Measurements from ENCODE around the gene IL37. TPM values are rescaled to one million over a fixed set of nuclear protein-coding genes. Genes with fewer than 3 reads are reported as not detected.

The IL37 gene
- total RNA-seq, 4 donors from 2014 or later, result 1.3 TPM; not detected in 3

- intact Hi-C loops (cut with DNase I), result loop anchor here (5.0 to 10.0 kb wide), 2 partner anchors 194 to 336 kb away; no protein-coding TSS in a partner anchor
- H3K9me3 ChIP-seq, result peaks cover 0 to 10% (median 0%) of the 10 kb centered on the region in 3 donors
- H3K27ac ChIP-seq, result no peak overlapping the region
- 60 to 64% methylated on average over 2 to 3 of the region's 3 CpGs for WGBS, 2 donors
- H3K36me3 ChIP-seq, result no peaks in the 10 kb centered on the region
- no peak for DNase-seq
- TF ChIP-seq, protein P1, sequence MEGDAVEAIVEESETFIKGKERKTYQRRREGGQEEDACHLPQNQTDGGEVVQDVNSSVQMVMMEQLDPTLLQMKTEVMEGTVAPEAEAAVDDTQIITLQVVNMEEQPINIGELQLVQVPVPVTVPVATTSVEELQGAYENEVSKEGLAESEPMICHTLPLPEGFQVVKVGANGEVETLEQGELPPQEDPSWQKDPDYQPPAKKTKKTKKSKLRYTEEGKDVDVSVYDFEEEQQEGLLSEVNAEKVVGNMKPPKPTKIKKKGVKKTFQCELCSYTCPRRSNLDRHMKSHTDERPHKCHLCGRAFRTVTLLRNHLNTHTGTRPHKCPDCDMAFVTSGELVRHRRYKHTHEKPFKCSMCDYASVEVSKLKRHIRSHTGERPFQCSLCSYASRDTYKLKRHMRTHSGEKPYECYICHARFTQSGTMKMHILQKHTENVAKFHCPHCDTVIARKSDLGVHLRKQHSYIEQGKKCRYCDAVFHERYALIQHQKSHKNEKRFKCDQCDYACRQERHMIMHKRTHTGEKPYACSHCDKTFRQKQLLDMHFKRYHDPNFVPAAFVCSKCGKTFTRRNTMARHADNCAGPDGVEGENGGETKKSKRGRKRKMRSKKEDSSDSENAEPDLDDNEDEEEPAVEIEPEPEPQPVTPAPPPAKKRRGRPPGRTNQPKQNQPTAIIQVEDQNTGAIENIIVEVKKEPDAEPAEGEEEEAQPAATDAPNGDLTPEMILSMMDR (IDR thresholded peaks at IDR 0.05), result no peak
- TF ChIP-seq POLR2A (IDR thresholded peaks at IDR 0.05), result no peak
- no peak overlapping the region for H3K4me3 ChIP-seq
- H3K27me3 ChIP-seq, result no peaks in the 10 kb centered on the region
- no peaks in the 10 kb centered on the region for H3K4me1 ChIP-seq
Observed at GRCh38 chr2:112940859-112941625, 30.1 kb downstream of the IL37 start.

GRCh38 chr2:112941753-112942653 lies 31.0 kb downstream of the IL37 start:
- Histone ChIP-seq H3K27me3 (no peaks in the 10 kb centered on the region), H3K36me3 (no peaks in the 10 kb centered on the region), H3K27ac (no peak overlapping the region), H3K4me1 (no peaks in the 10 kb centered on the region), H3K9me3 (peaks cover 0 to 10% (median 0%) of the 10 kb centered on the region in 3 donors), H3K4me3 (no peak overlapping the region)
- WGBS, 2 donors, result 16 to 28% methylated on average over 8 to 9 of the region's 14 CpGs
- no peak for DNase-seq
- TF ChIP-seq, protein P1 (IDR thresholded peaks at IDR 0.05), result peak; percentile 38 to 92 (median 79)
- no peak for TF ChIP-seq POLR2A (IDR thresholded peaks at IDR 0.05)
- intact Hi-C loops (cut with DNase I), result loop anchor here (5.0 to 10.0 kb wide), 2 partner anchors 195 to 337 kb away; no protein-coding TSS in a partner anchor

GRCh38 chr2:112942654-112943002 lies 31.7 kb downstream of the IL37 start:
- intact Hi-C loops (cut with DNase I), result loop anchor here (5.0 to 10.0 kb wide), 2 partner anchors 195 to 338 kb away; no protein-coding TSS in a partner anchor
- no peak for DNase-seq
- no peak overlapping the region for H3K27ac ChIP-seq
- H3K4me3 ChIP-seq, result no peak overlapping the region
- peaks cover 0 to 10% (median 0%) of the 10 kb centered on the region in 3 donors for H3K9me3 ChIP-seq
- peaks cover 0 to 3% (median 0%) of the 10 kb centered on the region in 4 donors for H3K27me3 ChIP-seq
- no peaks in the 10 kb centered on the region for H3K4me1 ChIP-seq
- TF ChIP-seq, protein P1 (IDR thresholded peaks at IDR 0.05), result no peak
- TF ChIP-seq POLR2A (IDR thresholded peaks at IDR 0.05), result no peak
- H3K36me3 ChIP-seq, result no peaks in the 10 kb centered on the region
- WGBS, 2 donors, result 29 to 42% methylated on average over 2 of the region's 2 CpGs

- no peaks in the 10 kb centered on the region for H3K36me3 ChIP-seq
- peaks cover 0 to 10% (median 0%) of the 10 kb centered on the region in 3 donors for H3K9me3 ChIP-seq
- H3K27me3 ChIP-seq, result peaks cover 0 to 9% (median 0%) of the 10 kb centered on the region in 4 donors
- intact Hi-C loops (cut with DNase I), result loop anchor here (5.0 to 10.0 kb wide), 2 partner anchors 198 to 340 kb away; no protein-coding TSS in a partner anchor
- no peak for TF ChIP-seq POLR2A (IDR thresholded peaks at IDR 0.05)
- TF ChIP-seq, protein P1 (IDR thresholded peaks at IDR 0.05), result no peak
- 84 to 89% methylated on average over 1 of the region's 1 CpG for WGBS, 2 donors
- no peaks in the 10 kb centered on the region for H3K4me1 ChIP-seq
- no peak for DNase-seq
- H3K27ac ChIP-seq, result no peak overlapping the region
- no peak overlapping the region for H3K4me3 ChIP-seq
Observed at GRCh38 chr2:112944971-112945370, 34.0 kb downstream of the IL37 start.
